ENCODE data around the gene GSE1.

Gene GSE1

DNA sequence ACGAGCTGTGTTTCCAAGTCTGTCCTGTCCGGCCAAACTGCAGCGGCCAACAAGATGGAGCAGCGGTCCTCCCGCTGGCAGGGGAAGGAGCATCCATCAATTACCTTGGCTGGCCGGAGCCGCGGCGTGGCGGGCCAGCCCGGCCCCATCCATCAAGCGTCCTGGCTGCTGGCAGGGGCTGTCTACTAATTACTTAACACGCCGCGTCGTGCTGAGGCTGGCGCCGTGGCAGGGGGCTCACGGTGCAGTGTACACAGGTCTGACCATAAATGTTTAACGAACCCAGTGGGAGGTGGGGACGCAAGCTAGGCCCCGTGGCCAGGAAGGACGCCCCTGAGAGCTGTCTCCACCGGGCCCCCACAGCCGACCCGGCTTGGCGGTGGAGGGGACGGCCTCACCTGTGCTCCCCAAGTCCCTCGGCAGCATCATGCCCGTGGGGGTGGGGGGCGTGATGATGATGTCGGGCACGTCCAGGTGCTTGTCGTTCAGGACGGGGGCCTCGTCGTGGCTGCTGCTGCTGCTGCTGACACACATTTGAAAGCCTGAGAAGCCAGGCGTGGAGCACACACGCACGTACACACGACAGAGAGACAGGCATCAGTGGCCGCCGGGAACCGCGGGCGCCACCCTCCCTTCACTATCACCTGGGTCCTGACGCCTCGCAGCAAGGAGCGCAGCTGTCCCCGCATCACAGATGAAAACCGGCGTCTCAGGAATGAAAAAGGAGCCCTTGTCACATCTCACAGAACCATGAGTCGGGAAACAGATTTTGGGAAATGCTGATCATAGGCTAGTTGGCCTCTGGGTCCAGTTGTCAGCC, 96.9 kb downstream of the GSE1 start:
- no peak for DNase-seq

- DNase-seq: no peak
These were observed 97.6 kb downstream of the GSE1 start for GRCh38 chr16:85710732-85711131.

- no peak for DNase-seq
These were observed 99.0 kb downstream of the GSE1 start for GRCh38 chr16:85711982-85712587.

DNA sequence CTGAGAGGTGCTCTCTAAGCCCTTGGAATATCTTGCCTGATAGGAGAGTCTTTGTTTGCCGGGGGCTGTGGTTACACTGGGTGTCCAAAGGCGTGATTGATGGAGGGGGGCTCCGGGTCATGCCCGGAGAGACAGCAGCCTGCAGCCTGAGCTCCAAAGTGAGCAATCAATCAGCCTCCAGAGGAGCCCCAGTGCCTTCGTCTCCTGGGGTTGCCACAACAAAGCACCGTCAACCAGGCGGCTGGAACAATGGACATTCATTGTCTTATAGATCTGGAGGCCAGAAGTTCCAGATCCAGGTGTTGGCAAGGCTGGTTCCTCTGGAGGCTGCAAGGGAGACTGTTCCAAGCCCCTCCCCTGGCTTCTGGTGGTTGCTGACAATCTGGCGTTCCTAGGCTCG, 99.7 kb downstream of the GSE1 start:
- no peak for DNase-seq

DNA sequence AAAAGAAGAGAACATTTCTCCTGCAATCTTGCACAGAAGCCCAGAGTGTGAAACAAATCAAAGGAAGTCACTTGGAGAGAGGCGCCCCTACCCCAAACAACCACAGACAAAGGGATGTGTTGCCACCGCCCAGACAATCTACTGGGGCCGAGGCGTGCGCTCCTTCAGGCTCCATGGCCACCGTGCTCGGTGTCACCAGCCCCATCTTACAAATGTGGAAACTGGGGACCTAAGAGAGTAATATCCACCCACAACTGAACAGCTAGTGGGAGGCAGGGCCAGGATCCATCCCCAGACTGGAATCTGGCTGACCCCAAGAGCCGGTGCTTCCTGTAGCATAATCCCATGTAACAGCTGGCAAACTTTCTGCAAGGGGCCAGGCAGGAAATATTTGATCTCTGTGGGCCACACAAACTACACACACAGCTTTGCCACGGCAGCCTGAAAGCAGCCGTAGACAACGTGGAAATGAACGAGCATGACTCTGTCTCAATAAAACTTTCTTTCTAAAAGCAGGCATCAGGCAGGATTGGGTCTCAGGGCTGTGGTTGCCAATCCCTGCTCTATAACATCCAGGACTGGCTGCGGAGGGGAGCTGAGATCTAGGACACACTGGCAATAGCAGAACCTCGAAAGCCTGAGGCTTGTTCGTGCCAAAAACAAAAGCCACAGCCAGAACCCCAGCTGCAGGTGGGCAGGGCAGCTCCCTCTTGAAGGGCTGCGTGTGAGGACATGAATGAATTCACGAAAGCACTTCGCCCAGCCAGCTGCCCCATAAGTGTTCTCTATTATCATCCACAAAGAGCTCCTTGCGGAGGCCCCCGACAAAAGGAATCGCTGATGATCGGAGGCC, 102.3 kb downstream of the GSE1 start:
- DNase-seq: no peak

GRCh38 chr16:85716022-85716679, 103.0 kb downstream of the GSE1 start:
- DNase-seq: no peak

DNA sequence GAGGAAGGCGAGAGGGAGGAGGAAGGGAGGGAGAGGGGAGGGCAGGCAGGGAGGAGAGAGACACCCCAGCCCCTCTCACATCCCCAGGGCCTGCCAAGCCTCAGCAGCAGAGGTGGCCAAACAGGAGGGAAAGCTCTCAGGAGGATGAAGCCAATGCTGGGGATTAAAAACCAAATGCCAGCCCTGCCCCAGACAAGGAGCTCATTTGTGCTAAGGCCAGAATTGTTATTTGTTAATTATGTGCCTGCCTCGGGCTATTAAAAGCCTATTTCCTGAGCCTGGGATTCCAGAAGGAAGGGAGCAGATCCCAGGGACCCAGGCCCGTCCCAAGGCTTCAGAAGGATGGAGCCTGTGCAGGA, 103.5 kb downstream of the GSE1 start:
- no peak for DNase-seq

- DNase-seq: peak in 3 of 4 experiments; percentile 6 to 29 (median 12)
These were observed 104.5 kb downstream of the GSE1 start for GRCh38 chr16:85717393-85718152.

DNA sequence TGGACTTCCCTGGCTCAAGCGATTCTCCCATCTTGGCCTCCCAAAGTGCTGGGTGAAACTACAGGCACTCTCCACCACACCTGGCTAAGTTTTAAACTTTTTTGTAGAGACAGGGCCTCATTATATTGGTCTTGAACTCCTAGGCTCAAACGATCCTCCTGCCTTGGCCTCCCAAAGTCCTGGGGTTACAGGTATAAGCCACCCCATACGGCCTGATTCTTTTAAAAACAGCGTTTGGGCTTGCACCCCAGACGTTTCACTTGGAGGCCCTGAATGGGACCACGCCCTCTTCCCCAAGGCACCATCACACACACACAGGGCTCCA, 105.0 kb downstream of the GSE1 start:
- no peak for DNase-seq

GRCh38 chr16:85718682-85719081, 105.6 kb downstream of the GSE1 start:
- DNase-seq: no peak

GRCh38 chr16:85719605-85720301, 106.6 kb downstream of the GSE1 start:
- no peak for DNase-seq

DNA sequence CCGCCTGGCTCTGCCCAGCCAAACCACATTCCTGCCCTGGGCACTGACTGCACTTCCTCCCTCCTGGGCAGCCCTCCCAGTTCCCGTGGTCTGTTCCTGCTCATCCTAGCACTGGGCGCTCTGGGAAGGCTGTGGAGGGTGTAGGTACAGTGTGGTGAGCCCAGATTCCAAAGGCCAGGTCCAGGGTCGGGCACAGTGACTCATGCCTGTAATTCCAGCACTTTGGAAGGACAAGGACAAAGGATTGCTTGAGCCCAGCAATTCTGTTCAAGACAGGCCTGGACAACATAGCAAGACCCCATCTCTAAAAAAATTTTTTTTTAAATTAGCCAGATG, 107.1 kb downstream of the GSE1 start:
- DNase-seq: no peak

GRCh38 chr16:85722128-85722893, 109.2 kb downstream of the GSE1 start:
- DNase-seq: no peak

DNA sequence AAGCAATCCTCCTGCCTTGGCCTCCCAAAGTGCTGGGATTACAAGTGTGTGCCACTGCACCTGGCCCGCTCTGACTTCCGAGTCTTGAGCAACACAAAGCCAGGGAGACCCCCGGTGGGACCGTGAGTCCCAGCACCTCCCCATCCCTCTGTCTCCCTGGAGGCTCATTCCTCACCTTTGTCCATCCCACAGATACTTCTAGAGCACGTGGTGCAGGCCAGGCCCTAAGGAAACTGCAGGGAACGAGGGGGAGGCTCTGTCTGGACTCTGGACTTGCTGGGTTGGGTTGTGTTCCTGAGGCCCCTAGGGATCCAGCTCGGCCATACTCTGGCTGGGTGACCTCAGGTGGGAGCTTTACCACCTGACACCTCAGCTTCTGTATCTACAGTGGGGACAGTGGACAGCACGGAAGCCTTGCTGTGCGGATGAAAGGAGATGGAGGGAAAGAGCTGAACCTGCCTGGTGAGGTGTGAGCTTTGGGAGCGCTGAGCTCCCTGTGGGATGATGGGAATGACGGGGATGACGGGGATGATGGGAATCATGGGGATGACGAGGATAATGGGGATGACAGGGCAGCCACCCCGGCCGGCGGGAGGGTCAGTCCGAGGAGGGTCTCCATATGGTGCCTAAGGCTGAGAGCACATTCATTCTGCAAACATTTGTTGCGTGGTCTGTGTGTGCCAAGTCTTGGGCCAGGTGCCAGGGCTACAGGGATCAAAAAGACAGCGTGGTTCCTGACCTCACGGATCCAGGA, 111.2 kb downstream of the GSE1 start:
- no peak for DNase-seq

DNA sequence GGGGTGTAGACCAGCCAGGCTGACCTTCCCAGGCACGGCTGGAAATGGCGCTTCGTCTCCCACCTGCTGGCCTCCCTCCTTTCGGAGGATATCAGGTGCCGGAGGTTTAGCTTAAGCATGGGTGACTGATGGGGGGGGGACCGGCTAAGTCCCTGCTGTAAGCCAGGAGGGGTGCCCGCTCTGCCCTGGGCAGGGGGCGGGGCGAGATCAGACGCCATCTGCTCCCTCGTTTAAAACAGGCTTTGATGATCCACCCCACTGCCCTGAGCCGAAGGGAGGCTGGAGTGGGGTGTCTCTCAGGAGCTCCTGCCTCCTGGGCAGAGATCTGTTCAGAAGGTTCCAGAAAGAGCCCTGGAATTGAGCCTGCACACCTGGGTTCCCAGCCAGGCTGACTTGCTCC, 111.8 kb downstream of the GSE1 start:
- DNase-seq: no peak
